NOMO-1 (cell line): ENCODE measurements around the gene GABBR2.
A peak's percentile ranks its signal among the peaks of the same experiment; 100 is the strongest.

Experiments
- DNase-seq, 2 experiments: peaks; one replicate each; lab custom pipeline; 2025; ENCODE audit not compliant: unreplicated experiment in 2 of 2; lab: John Stamatoyannopoulos, UW

GABBR2 gene

DNA sequence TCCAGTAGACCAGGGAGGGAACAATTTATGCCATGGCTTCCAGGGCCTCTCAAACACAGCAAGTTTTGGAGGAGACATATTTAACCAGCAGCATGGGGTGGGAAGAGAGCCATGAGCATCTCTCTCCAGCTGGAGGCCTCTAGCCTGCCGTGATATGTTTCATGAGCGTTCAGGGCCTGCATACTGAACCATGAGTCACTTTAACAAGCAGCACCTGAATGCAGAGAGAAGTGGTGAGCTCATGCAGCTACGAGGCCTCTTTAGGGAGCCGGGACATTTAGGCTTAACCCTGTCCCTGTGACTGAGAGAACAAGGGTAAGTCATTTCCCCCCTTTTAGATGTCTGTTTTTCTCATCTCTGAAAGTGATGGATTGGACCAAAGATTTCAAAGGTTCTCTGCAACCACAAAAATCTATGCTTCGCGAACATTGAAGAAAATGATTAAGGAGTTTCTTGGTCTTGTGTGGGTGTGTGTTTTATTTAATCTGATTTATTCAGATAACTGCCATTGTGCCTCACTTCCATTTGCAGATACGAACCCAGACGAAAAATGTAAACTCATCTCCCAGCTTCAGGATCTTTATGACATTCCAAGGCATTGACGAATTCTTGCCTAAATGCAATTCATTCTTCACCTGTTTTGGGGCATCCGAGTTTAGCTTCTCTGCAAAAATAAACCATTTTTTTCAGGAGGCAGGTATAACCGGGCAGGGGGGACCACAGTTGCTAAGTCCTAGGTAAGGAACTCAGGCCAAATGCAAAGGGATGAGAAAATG is 157.0 kb downstream of the GABBR2 start:
- DNase-seq, result no peak

DNA sequence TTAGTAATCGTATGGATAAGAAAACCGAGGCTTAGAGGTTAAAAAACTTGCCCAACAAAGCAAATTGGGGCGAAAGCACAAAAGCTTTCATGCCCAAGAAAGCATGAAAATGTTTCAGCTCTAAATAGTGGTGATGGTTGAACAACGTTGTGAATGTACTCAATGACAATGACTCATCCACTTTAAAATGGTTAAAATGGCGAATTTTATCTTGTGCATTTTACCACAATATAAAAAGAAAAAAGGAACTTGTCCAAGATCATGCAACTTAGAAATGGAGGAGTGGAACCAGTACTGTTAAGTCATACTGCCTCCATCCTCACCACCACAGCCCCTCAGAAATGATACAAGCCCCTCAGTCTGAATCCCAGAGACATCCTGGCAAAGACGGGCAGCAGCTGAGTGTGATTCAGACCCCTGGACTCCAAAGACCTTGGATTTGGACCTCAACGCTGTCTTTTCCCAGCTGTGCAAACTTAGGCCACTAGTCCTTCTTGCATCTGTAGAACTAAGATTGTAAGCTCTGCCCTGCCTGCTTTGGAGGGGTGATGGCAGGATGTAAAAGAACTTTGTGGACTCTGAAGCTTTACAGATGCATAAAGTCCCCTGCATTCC is 158.4 kb downstream of the GABBR2 start:
- peak in 1 of 2 experiments; percentile 30 for DNase-seq

DNA sequence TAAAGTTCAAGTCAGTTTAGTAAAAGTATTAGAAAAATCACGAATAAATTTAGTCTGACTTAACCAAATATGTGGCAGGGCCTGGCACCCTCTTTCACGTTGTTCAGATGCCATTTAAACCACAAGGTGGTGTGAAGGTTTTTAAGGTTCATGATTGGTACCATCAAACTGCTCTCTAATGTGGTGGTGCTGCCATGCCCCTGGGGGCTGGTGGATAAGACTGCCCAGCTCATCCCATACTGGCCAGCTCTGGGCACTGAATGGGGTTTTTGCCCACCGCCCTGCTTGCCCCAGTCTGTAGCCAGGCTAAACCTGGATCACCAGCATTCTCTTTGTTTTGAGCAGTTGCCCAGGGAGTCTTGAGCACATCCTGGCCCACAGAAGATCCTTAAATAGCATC is 159.3 kb downstream of the GABBR2 start:
- no peak for DNase-seq

DNA sequence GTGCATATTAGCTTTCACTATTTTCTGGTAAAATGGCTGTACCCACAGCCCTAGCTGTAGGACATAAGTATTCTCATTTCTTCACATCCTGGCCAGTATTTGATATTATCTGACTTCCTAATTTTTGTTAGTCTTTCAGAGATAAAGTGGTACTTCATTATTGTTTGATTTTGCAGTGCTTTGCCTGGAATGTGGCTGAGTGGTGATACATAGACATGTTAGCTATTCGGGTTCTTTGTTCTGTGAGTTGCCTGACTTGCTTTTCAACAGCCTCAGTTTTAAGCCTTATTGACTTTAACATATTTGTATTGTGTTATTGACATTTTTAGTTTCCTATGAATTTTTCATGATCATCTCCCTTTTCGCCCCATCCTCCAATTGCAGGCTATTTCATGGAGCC is 161.1 kb downstream of the GABBR2 start:
- no peak for DNase-seq

GRCh38 chr9:98545021-98545420 is 163.7 kb downstream of the GABBR2 start:
- DNase-seq, result no peak

DNA sequence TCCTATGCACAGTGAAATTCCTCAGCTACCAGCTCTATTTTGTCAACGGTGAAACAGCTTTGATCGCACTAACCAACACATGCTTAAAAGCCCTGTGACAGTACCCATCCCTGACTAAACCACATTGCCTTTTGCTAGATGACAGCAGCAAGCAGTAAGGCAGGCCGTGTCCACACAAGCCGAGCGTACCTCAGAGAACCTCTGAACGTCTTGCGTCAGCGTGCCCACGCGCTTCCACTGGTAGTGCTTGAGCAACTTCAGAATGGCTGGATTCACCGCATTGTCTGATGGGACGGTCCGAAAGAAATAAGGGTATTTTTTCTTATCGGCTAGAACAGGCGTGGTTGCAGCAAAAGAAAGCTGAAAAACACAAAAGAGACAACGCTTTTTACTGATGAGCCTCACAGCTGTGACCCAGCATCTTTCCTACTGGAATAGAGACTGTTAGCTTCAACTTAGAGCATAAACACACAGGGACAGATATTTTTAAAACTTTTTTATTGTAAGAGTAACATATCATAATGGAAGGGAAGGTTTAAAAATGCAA is 167.0 kb downstream of the GABBR2 start:
- no peak for DNase-seq

- no peak for DNase-seq
Observed at GRCh38 chr9:98540476-98540875, 168.3 kb downstream of the GABBR2 start.

DNA sequence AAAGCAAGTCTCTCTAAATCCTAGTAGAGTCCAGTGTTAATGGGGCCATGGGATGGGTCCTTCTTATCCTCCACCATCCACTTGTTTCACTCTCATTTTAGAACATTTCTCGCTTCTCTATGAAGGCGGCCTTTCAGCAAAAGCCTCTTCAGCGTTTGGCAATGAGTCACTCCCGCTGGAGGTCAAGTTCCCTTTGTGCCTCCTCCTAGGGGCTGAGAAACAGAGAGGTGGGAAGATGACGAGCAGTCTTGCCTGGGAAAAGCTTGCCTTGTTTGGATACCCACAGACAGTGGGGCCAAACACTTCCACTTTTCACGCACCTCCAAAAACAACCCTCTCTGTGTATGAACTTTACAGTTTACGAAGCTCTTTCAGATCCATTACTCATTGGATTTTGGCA is 168.8 kb downstream of the GABBR2 start:
- DNase-seq, result no peak

DNA sequence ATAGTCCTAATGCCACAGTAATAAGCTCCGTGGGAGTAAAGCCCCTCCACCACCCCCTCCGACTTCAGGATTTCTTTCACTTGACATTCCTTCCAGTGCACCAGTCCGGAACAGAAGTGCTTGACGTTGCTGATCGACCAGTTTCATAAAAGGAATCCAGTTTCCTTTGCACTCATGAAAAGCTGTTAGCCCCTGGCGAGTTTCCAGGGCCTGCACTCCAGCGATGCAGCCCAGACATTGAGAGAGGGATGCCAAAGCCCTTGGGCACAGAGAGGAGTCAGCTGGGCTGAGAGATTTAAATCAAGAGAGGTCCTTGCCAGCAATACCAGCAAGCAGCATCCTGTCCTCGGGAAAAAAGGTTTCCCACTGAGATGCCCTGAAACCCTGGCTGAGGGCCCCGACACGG is 170.1 kb downstream of the GABBR2 start:
- no peak for DNase-seq

GRCh38 chr9:98538203-98538602 is 170.5 kb downstream of the GABBR2 start:
- DNase-seq, result no peak

- DNase-seq, result peak; percentile 22 to 31
Observed at GRCh38 chr9:98536542-98537173, 172.1 kb downstream of the GABBR2 start.

DNA sequence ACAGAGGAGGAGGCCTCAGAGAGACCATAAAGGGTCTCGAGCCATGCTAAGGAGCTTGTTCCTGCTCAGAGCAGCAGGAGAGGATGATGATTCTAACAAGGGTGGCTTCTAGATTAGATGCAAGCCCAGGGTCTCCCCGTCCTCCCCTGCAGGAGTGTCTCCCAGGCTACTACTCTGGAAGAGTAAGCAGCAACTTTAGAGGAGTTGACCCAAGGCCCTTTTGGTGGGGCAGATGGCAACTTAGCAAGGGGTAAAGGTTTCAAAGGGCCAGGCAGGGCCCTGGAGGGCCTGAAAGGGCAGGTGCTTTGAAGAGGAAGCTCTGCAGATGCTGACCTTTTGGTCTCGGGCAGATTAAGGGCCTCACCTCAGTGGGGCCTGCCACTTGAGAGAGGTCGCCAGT is 174.9 kb downstream of the GABBR2 start:
- DNase-seq, result no peak

GRCh38 chr9:98533132-98533531 is 175.6 kb downstream of the GABBR2 start:
- no peak for DNase-seq

- no peak for DNase-seq
Observed at GRCh38 chr9:98532574-98532973, 176.2 kb downstream of the GABBR2 start.

- DNase-seq, result no peak
Observed at GRCh38 chr9:98532147-98532546, 176.6 kb downstream of the GABBR2 start.

DNA sequence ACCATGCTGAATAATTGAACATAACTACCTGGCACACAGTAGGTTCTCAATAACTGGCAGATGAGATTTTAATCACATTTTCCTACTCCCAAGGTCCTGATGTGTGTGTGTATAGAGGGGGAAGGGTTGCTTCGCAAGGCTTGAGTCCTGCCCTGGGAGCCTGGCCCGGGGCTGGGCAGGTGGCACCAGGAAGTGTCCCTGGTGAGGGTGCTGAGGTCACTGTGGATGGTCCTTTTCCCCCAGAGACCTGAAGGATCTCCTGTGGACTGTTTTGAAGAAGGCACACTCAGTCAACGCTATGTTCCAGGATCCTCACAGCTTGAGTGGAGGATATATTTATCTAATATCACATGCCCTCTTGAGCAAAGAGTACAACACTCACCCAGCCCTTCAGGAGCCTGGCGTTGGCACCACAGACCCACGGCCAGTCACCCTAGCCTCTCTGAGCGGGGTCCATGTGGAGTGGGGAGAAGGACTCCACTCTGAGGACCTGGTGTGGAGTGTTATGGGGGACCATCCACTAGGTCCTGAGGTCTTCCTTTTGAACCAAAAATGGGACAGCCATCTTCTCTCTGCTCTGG is 177.8 kb downstream of the GABBR2 start:
- DNase-seq, result no peak

- DNase-seq, result no peak
Observed at GRCh38 chr9:98530275-98530674, 178.5 kb downstream of the GABBR2 start.

DNA sequence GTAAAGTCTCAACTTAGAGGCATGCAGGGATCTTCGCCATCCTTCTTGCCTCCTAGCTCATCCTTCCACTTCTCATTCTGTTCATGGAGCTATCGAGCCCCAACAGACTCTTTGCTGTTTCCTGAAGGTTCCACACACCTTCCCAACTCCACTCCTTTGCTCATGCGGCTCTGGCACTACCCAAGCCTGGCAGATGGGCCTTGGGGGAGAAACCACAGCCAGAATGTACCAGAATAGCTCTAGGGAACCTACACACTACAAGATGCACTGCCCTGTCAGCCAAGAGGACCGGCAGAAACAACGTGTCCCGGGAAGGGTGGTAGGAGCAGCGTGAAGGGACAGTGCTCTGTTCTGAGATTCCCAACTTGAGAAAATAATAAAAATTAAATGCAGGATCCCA is 178.9 kb downstream of the GABBR2 start:
- DNase-seq, result no peak

DNA sequence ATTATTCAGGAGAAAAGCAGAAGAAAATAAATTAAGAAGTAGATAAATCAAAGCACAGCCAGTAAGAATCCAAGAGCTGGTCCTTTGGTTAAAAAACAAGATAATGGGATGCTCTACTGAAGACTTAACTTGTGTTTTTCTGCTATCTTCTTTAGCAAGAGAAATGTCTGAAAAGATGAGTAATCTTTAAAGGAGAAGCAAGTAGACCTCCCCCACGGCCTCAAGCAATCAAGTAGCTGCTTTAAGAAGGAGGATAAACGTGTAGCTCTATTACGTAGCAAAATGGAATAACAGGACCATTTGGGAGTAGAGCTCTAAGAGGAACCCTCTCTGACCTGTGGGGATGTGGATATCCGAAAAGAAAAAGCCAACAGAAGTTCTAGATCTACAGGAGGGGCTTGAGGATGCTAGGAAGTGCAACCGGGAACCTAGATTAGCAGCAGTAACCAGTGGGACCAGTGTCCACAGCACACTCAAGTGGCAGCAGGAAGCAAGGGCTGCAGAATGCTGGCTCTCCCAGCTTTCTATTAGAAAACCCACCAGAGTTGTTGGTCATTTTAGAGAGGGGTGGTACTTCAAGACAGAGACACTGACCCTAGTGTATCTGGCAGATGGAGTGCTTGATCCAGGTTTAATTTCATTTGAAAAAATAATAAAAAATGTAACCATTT is 185.4 kb downstream of the GABBR2 start:
- no peak for DNase-seq

DNA sequence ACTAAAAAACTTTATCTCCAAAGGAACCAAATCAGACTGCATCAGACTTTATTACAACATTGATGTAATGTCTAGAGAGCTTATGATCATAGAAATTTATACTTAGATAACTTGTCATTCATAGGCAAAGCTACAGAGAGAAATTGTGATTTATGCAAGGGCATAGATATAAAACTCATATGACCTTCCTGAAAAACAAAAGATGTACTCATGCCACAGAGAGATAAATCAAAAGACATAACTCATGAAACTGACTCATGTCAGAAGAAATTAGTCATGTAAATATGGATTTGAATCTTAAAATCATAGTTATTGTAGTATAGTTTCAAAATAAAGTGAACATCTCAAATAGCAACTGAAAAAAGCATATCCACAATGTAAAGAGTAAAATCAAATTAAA is 186.2 kb downstream of the GABBR2 start:
- DNase-seq, result no peak

- no peak for DNase-seq
Observed at GRCh38 chr9:98521141-98521540, 187.6 kb downstream of the GABBR2 start.
